PFSK-1 (cell line): ENCODE results near the gene ZNF556.

Source experiments
- POLR2AphosphoS5 ChIP-seq: IDR thresholded peaks from 2 replicates; pipeline ENCODE4 v1.6.1; 2012; ENCODE audit warnings: low read depth, mild to moderate bottlenecking, control low read depth, low read length, moderate library complexity
- REST ChIP-seq, 2 experiments: IDR thresholded peaks; 2 replicates each; pipeline versions ENCODE4 v1.6.1 to v1.8.0; 2011 to 2012; ENCODE audit warnings: low read depth in 2 of 2, low read length in 2 of 2, control low read depth in 1 of 2, inconsistent platforms in 1 of 2, mild to moderate bottlenecking in 1 of 2, moderate library complexity in 1 of 2; ENCODE audit not compliant: insufficient read depth in 1 of 2
- SIN3A ChIP-seq: IDR thresholded peaks from 2 replicates; pipeline ENCODE4 v1.6.1; 2012; ENCODE audit warnings: mild to moderate bottlenecking, low read length, moderate library complexity, borderline replicate concordance; ENCODE audit not compliant: insufficient read depth

GRCh38 chr19:2922987-2923386, 55.9 kb downstream of the ZNF556 start:
- TF ChIP-seq POLR2AphosphoS5 (no peak), SIN3A (no peak), REST (IDR thresholded peaks at IDR 0.05; ENCODE audit: insufficient read depth in 1 of 2, low read depth in 2 of 2, low read length in 2 of 2) (no peak)
